Myocyte (in vitro differentiated cells): Measurements from ENCODE around the gene EFNA2. TPM values are rescaled to one million over a fixed set of nuclear protein-coding genes. Genes with fewer than 3 reads are reported as not detected.

ENCODE experiments used
- DNase-seq: peaks from one replicate; pipeline ENCODE4 v3.0.0-alpha.2; 2012; ENCODE audit warnings: low read depth
- total RNA-seq: library from RNA; depleted of rRNA; stranded (reverse); fragments of >200 nt; gene quantifications from 2 replicates; pipeline ENCODE4 v1.2.3, GENCODE V29; 2014

EFNA2 gene
- total RNA-seq, 1 donor from 2014 or later, result not detected

GRCh38 chr19:1283207-1283916 is 2.3 kb upstream of the EFNA2 start:
- DNase-seq, result no peak

- no peak for DNase-seq
Measured at GRCh38 chr19:1283917-1284292, 1.8 kb upstream of the EFNA2 start.

DNA sequence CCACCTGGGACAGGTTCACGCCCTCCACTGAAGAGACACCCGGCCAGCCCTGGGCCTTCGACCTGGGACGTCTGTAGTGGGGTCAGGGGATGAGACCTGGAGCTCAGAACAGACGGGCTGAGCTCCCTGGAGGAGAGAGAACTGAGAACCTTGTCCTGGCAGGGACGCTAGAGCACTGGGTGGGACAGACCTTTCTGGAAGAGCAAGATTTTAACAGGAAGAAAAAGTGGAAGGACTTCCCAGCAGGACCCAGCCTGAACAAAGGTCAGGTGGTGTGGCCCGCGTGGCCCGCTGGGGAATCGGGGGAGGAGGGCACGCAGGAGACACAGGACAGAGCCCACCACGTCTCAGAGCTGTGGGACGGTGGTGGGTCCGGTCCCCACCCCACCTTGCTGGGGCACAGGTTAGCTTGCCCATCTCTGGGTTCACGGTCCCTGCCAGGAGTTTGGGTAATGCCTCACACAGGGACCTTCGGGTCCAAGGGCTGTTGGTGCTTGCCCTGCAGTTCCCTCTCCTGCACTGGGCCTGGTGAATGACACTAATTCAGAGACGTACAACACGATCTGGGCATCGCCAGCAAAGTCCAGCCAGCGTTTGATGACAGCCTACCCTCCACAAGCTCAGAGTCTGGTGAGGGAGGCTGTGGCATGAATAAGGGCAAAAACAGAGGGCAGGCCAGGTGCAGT is 1.2 kb upstream of the EFNA2 start:
- no peak for DNase-seq

GRCh38 chr19:1284979-1285736 is 515 bp upstream of the EFNA2 start:
- no peak for DNase-seq

DNA sequence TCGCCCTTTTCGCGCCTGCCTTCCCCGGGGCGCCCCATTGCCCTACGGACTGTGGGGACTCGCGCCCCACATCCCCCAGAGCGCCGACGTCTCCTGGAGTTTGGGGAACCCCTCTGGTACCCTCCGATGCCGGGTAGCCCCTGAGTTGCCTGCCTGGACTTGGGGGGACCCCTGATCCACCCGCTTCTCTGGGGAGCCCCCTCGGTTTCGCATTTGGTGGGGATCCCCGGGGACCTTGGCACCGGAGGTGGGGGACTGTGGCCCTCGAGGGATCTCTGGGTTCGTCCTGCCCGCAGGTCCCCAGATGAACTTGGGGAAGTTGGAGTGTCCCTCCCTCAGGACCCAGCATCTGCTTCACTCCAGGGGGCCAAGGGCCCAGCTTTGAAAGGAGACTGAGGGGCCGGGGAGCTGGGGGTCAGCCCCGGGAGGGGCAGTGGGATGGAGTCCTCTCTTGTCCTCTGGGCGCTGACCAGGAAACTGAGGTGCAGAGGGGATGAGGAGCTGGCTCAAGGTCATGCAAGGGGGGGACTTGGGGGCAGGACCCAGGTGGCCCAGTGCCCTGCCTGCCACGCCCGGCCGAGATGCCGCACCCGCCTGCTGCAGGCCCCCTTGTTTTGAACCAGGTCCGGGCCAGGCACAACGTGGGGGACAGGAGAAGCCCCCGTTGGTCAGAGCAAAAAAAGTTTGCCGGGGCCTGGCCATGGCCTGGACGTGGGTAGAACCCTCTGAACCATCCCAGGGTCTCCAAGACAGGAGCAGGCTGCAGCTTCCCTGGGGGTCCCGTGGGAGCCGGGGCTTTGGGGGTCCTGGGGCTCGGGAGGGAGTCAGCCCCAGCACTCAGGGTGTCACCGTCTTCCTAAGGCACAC is 1.0 kb downstream of the EFNA2 start:
- no peak for DNase-seq

GRCh38 chr19:1287354-1288225 is 1.9 kb downstream of the EFNA2 start:
- DNase-seq, result no peak

DNA sequence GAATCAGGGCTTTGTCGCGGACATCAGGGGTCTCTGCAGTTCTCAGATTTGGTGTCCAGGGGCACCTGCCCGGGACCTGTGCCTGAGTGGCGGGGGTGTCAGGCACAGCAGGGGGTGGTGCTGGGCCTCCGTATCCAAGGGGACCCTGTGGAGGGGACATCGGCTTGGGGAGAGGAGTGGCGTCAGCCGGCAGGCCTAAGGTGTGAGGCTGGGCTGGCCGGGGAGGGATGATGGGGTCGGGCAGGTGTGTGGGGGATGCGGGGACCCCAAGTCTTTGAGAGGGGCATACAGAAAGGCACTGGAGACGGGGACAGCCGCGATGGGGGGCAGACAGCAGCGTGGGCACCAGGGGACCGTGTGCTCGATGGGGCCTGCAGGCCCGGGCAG is 2.5 kb downstream of the EFNA2 start:
- DNase-seq, result no peak

GRCh38 chr19:1288833-1289685 is 3.4 kb downstream of the EFNA2 start:
- DNase-seq, result no peak

GRCh38 chr19:1289686-1290025 is 4.0 kb downstream of the EFNA2 start:
- no peak for DNase-seq

- no peak for DNase-seq
Measured at GRCh38 chr19:1290196-1290702, 4.6 kb downstream of the EFNA2 start.

DNA sequence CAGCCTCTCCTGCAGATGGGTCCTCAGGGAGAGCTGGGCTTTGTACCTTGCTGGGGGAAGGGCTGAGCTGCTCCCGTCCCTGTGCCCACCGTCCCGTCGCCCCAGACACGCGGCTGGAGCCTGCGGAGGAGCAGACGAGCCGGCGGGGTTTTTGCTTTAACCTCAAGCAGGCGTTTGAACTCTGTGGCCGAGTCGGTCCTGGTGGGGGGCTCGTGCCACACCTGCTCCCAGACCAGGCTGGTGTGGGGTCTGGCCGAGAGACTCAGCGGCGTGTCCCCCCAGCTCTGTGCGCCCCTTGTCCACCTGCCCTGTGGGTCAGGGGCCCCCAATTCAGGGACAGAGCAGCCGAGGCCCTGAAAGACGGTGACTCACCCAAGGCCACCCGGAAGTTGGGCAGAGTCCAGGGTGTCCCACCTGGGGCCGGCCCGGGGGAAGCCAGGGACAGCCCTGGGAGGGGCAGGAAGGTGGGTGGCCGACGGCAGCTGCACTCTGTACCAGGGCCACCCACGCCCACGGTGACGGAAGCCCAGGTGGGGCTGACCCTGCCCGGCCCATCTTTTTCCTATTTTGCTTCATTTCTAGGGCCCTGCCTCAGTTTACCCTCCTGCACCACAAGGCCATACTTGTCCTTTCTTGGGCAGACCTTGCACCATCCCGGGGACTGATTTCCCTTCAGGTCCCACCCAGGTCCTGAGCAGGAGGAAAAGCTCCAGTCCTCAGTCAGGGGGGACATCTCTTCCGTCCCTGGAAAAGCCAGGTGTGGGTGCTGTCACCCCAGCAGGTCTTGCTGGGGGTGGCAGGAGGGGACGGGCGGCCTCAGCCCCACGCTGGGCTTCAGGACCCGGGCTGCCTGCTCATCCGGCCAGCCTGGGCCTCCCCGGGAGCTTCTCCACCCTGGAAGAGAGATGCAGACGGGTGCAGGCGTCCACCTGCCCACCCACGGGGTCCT is 5.3 kb downstream of the EFNA2 start:
- DNase-seq, result no peak

- no peak for DNase-seq
Measured at GRCh38 chr19:1291761-1292418, 6.2 kb downstream of the EFNA2 start.

- DNase-seq, result no peak
Measured at GRCh38 chr19:1292419-1293151, 6.9 kb downstream of the EFNA2 start.

GRCh38 chr19:1293782-1294604 is 8.3 kb downstream of the EFNA2 start:
- DNase-seq, result no peak

GRCh38 chr19:1294688-1295087 is 9.0 kb downstream of the EFNA2 start:
- DNase-seq, result no peak
